GM12878 (cell line): ENCODE results near the gene TEX44. TPM values are rescaled to one million over a fixed set of nuclear protein-coding genes. Genes with fewer than 3 reads are reported as not detected.
A peak's percentile ranks its signal among the peaks of the same experiment; 100 is the strongest.

Source experiments
- ATAC-seq: fragments of 200-7000 bp; cut with Tn5 transposase; 3 replicates; pipeline ENCODE4 v1.9.1; 2020; ENCODE audit warnings: mild to moderate bottlenecking, moderate library complexity
- BruUV-seq: library from RNA; stranded (reverse); fragments of 400-500 nt; replicated peaks from 2 replicates; lab custom pipeline; 2021; lab: Mats Ljungman, UMichigan
- CTCF ChIA-PET: fragments of 300-600 bp; sonication (Branson Sonifier 250); formaldehyde crosslinking; extraction: SDS; loops from one replicate; lab custom pipeline; 2021; ENCODE audit warnings: inconsistent platforms; lab: Yijun Ruan, JAX
- POLR2A ChIA-PET: fragments of 350-600 bp; formaldehyde crosslinking; extraction: SDS; loops from one replicate; lab custom pipeline; 2021; ENCODE audit warnings: inconsistent platforms; lab: Charles Lee
- RAD21 ChIA-PET: fragments of 300-600 bp; sonication (Branson Sonifier 250); formaldehyde crosslinking; loops from one replicate; lab custom pipeline; 2023; ENCODE audit warnings: antibody characterized with exemption; ENCODE audit not compliant: unreplicated experiment; lab: Charles Lee
- SMC1A ChIA-PET: fragments of 300-600 bp; sonication (Branson Sonifier 250); formaldehyde crosslinking; loops from one replicate; lab custom pipeline; 2023; ENCODE audit not compliant: unreplicated experiment, uncharacterized antibody; lab: Charles Lee
- DNase-seq: peaks from one replicate; pipeline ENCODE4 v3.0.0-alpha.2; 2011; ENCODE audit warnings: low read depth, low spot score
- FAIRE-seq: peaks from 3 replicates; lab custom pipeline; 2011; peaks lifted over from hg19 to GRCh38; lab: Jason Lieb, UNC
- H2AFZ ChIP-seq: 2 replicates; pipeline ENCODE4 v1.6.0; 2011; ENCODE audit warnings: low read depth, low read length, control low read depth; ENCODE audit not compliant: control insufficient read depth
- H3K27ac ChIP-seq: 2 replicates; pipeline ENCODE4 v1.5.1; 2011; ENCODE audit warnings: control low read depth; ENCODE audit not compliant: control insufficient read depth, insufficient read depth
- H3K27me3 ChIP-seq, 2 experiments: replicated peaks in 1 of 2; 2 replicates each; pipeline versions ENCODE4 v1.6.0 to v1.6.1; 2011; ENCODE audit warnings: low read length in 1 of 2; ENCODE audit not compliant: control insufficient read depth in 2 of 2, insufficient read depth in 2 of 2
- H3K36me3 ChIP-seq, 2 experiments: 2 replicates each; pipeline ENCODE4 v1.5.1; 2011; ENCODE audit warnings: low read length in 1 of 2; ENCODE audit not compliant: control insufficient read depth in 2 of 2, insufficient read depth in 2 of 2
- H3K4me1 ChIP-seq: 2 replicates; pipeline ENCODE4 v1.6.1; 2011; ENCODE audit warnings: mild to moderate bottlenecking, low read length, moderate library complexity, mixed read lengths; ENCODE audit not compliant: control insufficient read depth, insufficient read depth
- H3K4me2 ChIP-seq: 2 replicates; pipeline ENCODE4 v1.6.0; 2011; ENCODE audit warnings: control low read depth; ENCODE audit not compliant: control insufficient read depth, insufficient read depth
- H3K4me3 ChIP-seq: fragments of 200-600 bp; sonication (generic); 2 replicates; pipeline ENCODE4 v1.5.1; 2016
- H3K79me2 ChIP-seq: 2 replicates; pipeline ENCODE4 v1.6.0; 2011; ENCODE audit warnings: low read length; ENCODE audit not compliant: control insufficient read depth, insufficient read depth
- H3K9ac ChIP-seq: 2 replicates; pipeline ENCODE4 v1.8.0; 2011; ENCODE audit warnings: low read length, control low read depth, mixed read lengths; ENCODE audit not compliant: control insufficient read depth, insufficient read depth
- H3K9me3 ChIP-seq: replicated peaks from 3 replicates; pipeline ENCODE4 v1.5.1; 2011; ENCODE audit warnings: mild to moderate bottlenecking, low read length; ENCODE audit not compliant: control insufficient read depth, insufficient read depth
- H4K20me1 ChIP-seq: 2 replicates; pipeline ENCODE4 v1.6.0; 2011; ENCODE audit not compliant: control insufficient read depth, insufficient read depth
- CHD1 ChIP-seq: IDR thresholded peaks from 2 replicates; pipeline ENCODE4 v1.6.1; 2012; ENCODE audit warnings: low read depth, low read length, improper control_type of control experiment
- EP300 ChIP-seq, 2 experiments: fragments of 150-350 bp in 1 of 2; IDR thresholded peaks; 2 replicates each; pipeline ENCODE4 v1.6.1; 2011 to 2012; ENCODE audit warnings: low read depth in 2 of 2, low read length in 2 of 2, borderline replicate concordance in 1 of 2, improper control_type of control experiment in 1 of 2, inconsistent platforms in 1 of 2; ENCODE audit not compliant: control insufficient read depth in 1 of 2
- FOS ChIP-seq: IDR thresholded peaks from 3 replicates; pipeline ENCODE4 v1.6.1; 2011; ENCODE audit warnings: borderline replicate concordance; ENCODE audit not compliant: insufficient read length; ENCODE audit errors: extremely low read depth
- GATAD2B ChIP-seq: fragments of 450-650 bp; conservative IDR thresholded peaks from 2 replicates; pipeline ENCODE4 v1.6.1; 2017; ENCODE audit warnings: low read depth, mild to moderate bottlenecking, moderate library complexity
- HDAC6 ChIP-seq: fragments of 200-600 bp; sonication (generic); IDR thresholded peaks from one replicate; pipeline ENCODE4 v1.8.0; 2017; ENCODE audit warnings: antibody characterized with exemption; ENCODE audit not compliant: unreplicated experiment
- IKZF1 ChIP-seq: fragments of 450-650 bp; conservative IDR thresholded peaks from 2 replicates; pipeline ENCODE4 v1.6.1; 2017; ENCODE audit warnings: antibody characterized with exemption, mild to moderate bottlenecking
- JUNB ChIP-seq: IDR thresholded peaks from 2 replicates; pipeline ENCODE4 v1.6.1; 2016; ENCODE audit warnings: antibody characterized with exemption, mild to moderate bottlenecking
- KAT2A ChIP-seq: conservative IDR thresholded peaks from 2 replicates; pipeline ENCODE4 v1.6.1; 2011; ENCODE audit warnings: low read depth, low read length; ENCODE audit not compliant: control insufficient read depth
- MYC ChIP-seq: IDR thresholded peaks from 2 replicates; pipeline ENCODE4 v1.6.1; 2011; ENCODE audit warnings: mild to moderate bottlenecking, low read length, moderate library complexity, inconsistent platforms; ENCODE audit not compliant: insufficient read depth, insufficient replicate concordance, insufficient read length, severe bottlenecking
- NR2C2 ChIP-seq: IDR thresholded peaks from 2 replicates; pipeline ENCODE4 v1.6.1; 2011; ENCODE audit warnings: borderline replicate concordance, low read depth; ENCODE audit not compliant: control insufficient read depth, insufficient read length
- POU2F2 ChIP-seq: IDR thresholded peaks from 3 replicates; pipeline ENCODE4 v1.6.1; 2011; ENCODE audit warnings: low read depth, mild to moderate bottlenecking, low read length, borderline replicate concordance
- RAD51 ChIP-seq: fragments of 450-650 bp; IDR thresholded peaks from 2 replicates; pipeline ENCODE4 v1.6.1; 2016; ENCODE audit warnings: moderate library complexity, mild to moderate bottlenecking, inconsistent platforms
- SIX5 ChIP-seq: IDR thresholded peaks from 2 replicates; pipeline ENCODE4 v1.6.1; 2011; ENCODE audit warnings: mild to moderate bottlenecking, low read depth, low read length, moderate library complexity; ENCODE audit not compliant: severe bottlenecking
- SP1 ChIP-seq: IDR thresholded peaks from one replicate; pipeline ENCODE4 v1.6.1; 2011; ENCODE audit warnings: low read depth, low read length
- SPI1 ChIP-seq: IDR thresholded peaks from 2 replicates; pipeline ENCODE4 v1.6.1; 2011; ENCODE audit warnings: low read depth, mild to moderate bottlenecking, low read length, moderate library complexity, borderline replicate concordance; ENCODE audit not compliant: insufficient read depth
- STAT1 ChIP-seq: fragments of 450-650 bp; conservative IDR thresholded peaks from 2 replicates; pipeline ENCODE4 v1.6.1; 2014; ENCODE audit warnings: antibody characterized with exemption, mild to moderate bottlenecking
- WRNIP1 ChIP-seq: IDR thresholded peaks from 2 replicates; pipeline ENCODE4 v1.6.1; 2011; ENCODE audit warnings: low read depth, low read length, improper control_type of control experiment, borderline replicate concordance
- ZBTB4 ChIP-seq: fragments of 450-650 bp; formaldehyde crosslinking; IDR thresholded peaks from 2 replicates; pipeline ENCODE4 v1.4.0; 2022; ENCODE audit warnings: mild to moderate bottlenecking, moderate library complexity
- ZNF207 ChIP-seq: fragments of 450-650 bp; IDR thresholded peaks from 2 replicates; pipeline ENCODE4 v1.6.1; 2014; ENCODE audit warnings: antibody characterized with exemption, mild to moderate bottlenecking, borderline replicate concordance
- ZNF217 ChIP-seq: fragments of 450-650 bp; IDR thresholded peaks from 2 replicates; pipeline ENCODE4 v1.6.1; 2017; ENCODE audit warnings: antibody characterized with exemption, mild to moderate bottlenecking
- WGBS: methylation state at CpG from one replicate; pipeline ENCODE4 v1.1.6; 2016; ENCODE audit warnings: low lambda C conversion rate; ENCODE audit not compliant: insufficient replicate concordance, insufficient coverage; ENCODE audit errors: missing lambda C conversion rate; 5-methylcytosine and 5-hydroxymethylcytosine counted together
- in situ Hi-C: fragments of 300-500 bp; cut with MboI; formaldehyde crosslinking; loops from 9 replicates; pipeline ENCODE4 v1.14.3; 2018; ENCODE audit warnings: mixed read lengths
- intact Hi-C: fragments of 100-400 bp; cut with micrococcal nuclease; formaldehyde crosslinking; loops from one replicate; pipeline ENCODE4 v1.14.2; 2022; ENCODE audit not compliant: unreplicated experiment
- polyA plus RNA-seq, 11 experiments: library from polyadenylated mRNA; depleted of rRNA in 4 of 11; unstranded in 6 of 11; stranded (reverse) in 5 of 11; fragments of >200 nt; fragmentation: Nextera tagmentation in 4 of 11; fragmentation: Illumina TruSeq in 1 of 11; extraction: Ambion mirVana in 4 of 11; extraction: Trizol in 1 of 11; gene quantifications; 1 replicate in 1 of 11; 2 replicates in 10 of 11; pipeline versions ENCODE4 v1.2.1 to v1.2.3, GENCODE V29; 2011 to 2016; ENCODE audit warnings: inconsistent platforms in 2 of 11, missing spikeins in 2 of 11, low read depth in 1 of 11
- total RNA-seq, 4 experiments: library from RNA; depleted of rRNA in 3 of 4; stranded (reverse); fragments of >200 nt in 3 of 4; fragmentation: Illumina TruSeq in 1 of 4; extraction: Trizol in 1 of 4; gene quantifications; 2 replicates each; pipeline versions ENCODE4 v1.2.1 to v1.2.3, GENCODE V29; 2013 to 2021

Gene TEX44
- total and polyA plus RNA-seq, 10 of the 15 experiments (the other 5 are each of a cell fraction or from before 2014, with no cell fraction given) = not detected

GRCh38 chr2:231613663-231614558 lies 21.2 kb downstream of the TEX44 start:
- peak overlapping the region; percentile 99 for H3K27ac ChIP-seq
- peak; percentile 41 for FAIRE-seq
- H2AFZ ChIP-seq = peak overlapping the region; percentile 25
- H3K79me2 ChIP-seq = peaks cover 7% of the 10 kb centered on the region
- peak; percentile 74 for ATAC-seq
- H3K27me3 ChIP-seq = no peaks in the 10 kb centered on the region
- no peaks in the 10 kb centered on the region for H3K36me3 ChIP-seq
- RAD21 ChIA-PET = interaction anchor here (1.0 to 8.9 kb wide), 21 partner anchors 8 to 172 kb away, joined by 3 to 353 read pairs (median 9); partner anchors contain the start of genes COPS7B, NCL and PTMA
- no TSS peak for BruUV-seq
- no peaks in the 10 kb centered on the region for H3K9me3 ChIP-seq
- POLR2A ChIA-PET = interaction anchor here (0.5 to 8.0 kb wide), 17 partner anchors 9 to 172 kb away, joined by 3 to 247 read pairs (median 4); partner anchors contain the start of genes NCL and PTMA
- intact Hi-C loops = loop anchor here (1.0 to 2.0 kb wide), 4 partner anchors 29 to 101 kb away; partner anchors contain the start of gene PTMA
- peak overlapping the region; percentile 67 for H3K4me2 ChIP-seq
- SMC1A ChIA-PET = interaction anchor here (0.9 to 10.8 kb wide), 18 partner anchors 9 to 165 kb away, joined by 3 to 255 read pairs (median 4); partner anchors contain the start of gene PTMA
- H4K20me1 ChIP-seq = no peaks in the 10 kb centered on the region
- DNase-seq = peak; percentile 93
- under 1% methylated on average over 65 of the region's 86 CpGs for WGBS
- peaks cover 29% of the 10 kb centered on the region for H3K4me1 ChIP-seq
- in situ Hi-C loops = loop anchor here (5.0 kb wide), 1 partner anchor 58 kb away; no protein-coding TSS in a partner anchor
- peak overlapping the region; percentile 87 for H3K9ac ChIP-seq
- H3K4me3 ChIP-seq = peak overlapping the region; percentile 78; the same call in 1 of the 2 replicates
- CTCF ChIA-PET = interaction anchor here (0.6 to 12.7 kb wide), 28 partner anchors 9 to 172 kb away, joined by 3 to 494 read pairs (median 5); partner anchors contain the start of genes COPS7B and PTMA
- peak; percentile 73 for TF ChIP-seq RAD51
- no peak for TF ChIP-seq KAT2A
- no peak for TF ChIP-seq HDAC6
- TF ChIP-seq SP1 = peak; percentile 69
- peak; percentile 96 for TF ChIP-seq IKZF1
- TF ChIP-seq ZBTB4 (CRISPR knock-in tag) = no peak
- TF ChIP-seq JUNB = 0 out of 2 replicates have a peak, but pooled peaks have one; percentile 2
- peak; percentile 22 for TF ChIP-seq CHD1
- peak; percentile 67 to 94; a peak in 3 of 4 replicates for TF ChIP-seq EP300 (IDR thresholded peaks at IDR 0.05; ENCODE audit: borderline replicate concordance in 1 of 2, control insufficient read depth in 1 of 2, low read depth in 2 of 2, low read length in 2 of 2)
- no peak for TF ChIP-seq SPI1
- TF ChIP-seq SIX5 = peak; percentile 3
- TF ChIP-seq MYC = peak; percentile 89
- no peak for TF ChIP-seq FOS
- no peak for TF ChIP-seq NR2C2
- peak; percentile 93 for TF ChIP-seq ZNF207
- peak; percentile 78; the same call in 1 of the 3 replicates for TF ChIP-seq POU2F2
- TF ChIP-seq ZNF217 = no peak
- TF ChIP-seq WRNIP1 = no peak
- no peak for TF ChIP-seq STAT1
- peak; percentile 93 for TF ChIP-seq GATAD2B
